DOHH2 (cell line): Measurements from ENCODE around the gene INSIG1.

Experiments
- H3F3A ChIP-seq: fragments of 200-600 bp; sonication (generic), shearing (Covaris generic); 2 replicates; pipeline ENCODE4 v1.6.0; 2016; ENCODE audit warnings: antibody characterized with exemption, mild to moderate bottlenecking; ENCODE audit not compliant: control insufficient read depth, insufficient read depth
- H3K27ac ChIP-seq: fragments of 200-600 bp; sonication (generic); 2 replicates; pipeline ENCODE4 v1.5.1; 2014; ENCODE audit warnings: low read depth, mild to moderate bottlenecking, low read length, moderate library complexity
- H3K27me3 ChIP-seq: fragments of 200-600 bp; sonication (generic); 2 replicates; pipeline ENCODE4 v1.6.1; 2014; ENCODE audit warnings: mild to moderate bottlenecking, low read length, mixed read lengths; ENCODE audit not compliant: control insufficient read depth
- H3K36me3 ChIP-seq: fragments of 200-600 bp; sonication (generic); 2 replicates; pipeline ENCODE4 v1.6.1; 2014; ENCODE audit warnings: mild to moderate bottlenecking, low read length, moderate library complexity, mixed read lengths; ENCODE audit not compliant: control insufficient read depth
- H3K4me1 ChIP-seq: fragments of 200-600 bp; sonication (generic); 2 replicates; pipeline ENCODE4 v1.6.1; 2014; ENCODE audit warnings: mild to moderate bottlenecking, low read length, mixed read lengths; ENCODE audit not compliant: control insufficient read depth
- H3K4me2 ChIP-seq: fragments of 200-600 bp; sonication (generic); 2 replicates; pipeline ENCODE4 v1.6.0; 2014; ENCODE audit warnings: mild to moderate bottlenecking, low read length, moderate library complexity
- H3K4me3 ChIP-seq: fragments of 200-600 bp; sonication (generic); 2 replicates; pipeline ENCODE4 v1.5.1; 2014; ENCODE audit warnings: mild to moderate bottlenecking, low read length, mixed read lengths
- H3K79me2 ChIP-seq: fragments of 200-600 bp; sonication (generic); 2 replicates; pipeline ENCODE4 v1.6.1; 2014; ENCODE audit warnings: mild to moderate bottlenecking, low read length, mixed read lengths; ENCODE audit not compliant: control insufficient read depth
- H3K9me2 ChIP-seq: fragments of 200-600 bp; sonication (generic); replicated peaks from 2 replicates; pipeline ENCODE4 v1.6.1; 2014; ENCODE audit warnings: mild to moderate bottlenecking, low read length, mixed read lengths; ENCODE audit not compliant: control insufficient read depth
- H3K9me3 ChIP-seq: fragments of 200-600 bp; sonication (generic); 2 replicates; pipeline ENCODE4 v1.6.1; 2014; ENCODE audit warnings: antibody characterized with exemption, low read length, mixed read lengths; ENCODE audit not compliant: control insufficient read depth, insufficient read depth
- H4K20me1 ChIP-seq: fragments of 200-600 bp; sonication (generic); 2 replicates; pipeline ENCODE4 v1.6.0; 2014; ENCODE audit warnings: low read depth, mild to moderate bottlenecking, antibody characterized with exemption, low read length, moderate library complexity; ENCODE audit not compliant: control insufficient read depth, insufficient read depth
- EZH2phosphoT487 ChIP-seq: fragments of 200-600 bp; sonication (generic); IDR thresholded peaks from 2 replicates; pipeline ENCODE4 v1.6.1; 2017; ENCODE audit warnings: borderline replicate concordance, mild to moderate bottlenecking, antibody characterized with exemption, low read length, moderate library complexity, mixed read lengths
- TF ChIP-seq, protein P1 (sequence below): fragments of 200-600 bp; sonication (generic); IDR thresholded peaks from one replicate; pipeline ENCODE4 v1.5.1; 2014; ENCODE audit warnings: antibody characterized with exemption, mild to moderate bottlenecking, low read depth, low read length; ENCODE audit not compliant: poor library complexity, severe bottlenecking

The INSIG1 gene

DNA sequence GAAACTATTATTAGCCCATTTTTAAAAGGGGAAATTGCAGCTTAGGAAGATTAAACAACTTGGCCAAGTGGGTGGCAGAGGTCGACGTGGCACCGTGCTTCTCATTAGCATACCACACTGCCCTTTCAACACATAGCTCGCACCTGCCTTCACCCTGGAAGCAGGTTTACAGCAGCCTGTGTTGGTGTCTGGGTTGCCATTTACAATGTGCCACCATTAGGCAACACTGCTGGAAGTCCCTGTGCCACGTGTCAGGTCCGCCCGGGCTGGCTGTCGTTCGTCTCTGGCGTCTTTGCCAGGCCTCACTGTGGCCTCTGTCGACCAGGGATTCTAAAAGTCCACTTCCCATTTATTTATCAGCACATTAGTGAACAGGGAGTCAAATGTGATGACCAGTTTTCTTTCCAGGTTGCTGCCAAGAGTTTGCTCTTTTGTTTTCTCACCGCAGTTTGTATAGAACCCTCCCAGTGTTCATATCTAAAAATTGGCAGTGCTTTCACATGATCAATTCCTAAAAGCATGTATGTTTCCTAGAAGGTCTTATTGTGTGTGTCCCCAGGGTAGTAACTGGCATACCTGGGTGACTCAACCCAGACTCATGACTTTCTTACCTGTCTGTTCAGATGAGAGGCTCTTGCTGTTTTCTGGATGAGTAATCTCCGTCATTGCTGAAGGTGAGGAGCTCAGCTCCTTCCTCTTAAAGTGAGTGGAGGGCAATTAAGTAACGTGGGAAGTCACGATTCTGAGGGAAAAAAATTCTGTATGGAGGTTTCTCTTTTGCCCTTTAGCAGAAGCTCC lies 9.2 kb downstream of the INSIG1 start:
- no peaks in the 10 kb centered on the region for H3K27me3 ChIP-seq
- no peak overlapping the region for H3K27ac ChIP-seq
- H3F3A ChIP-seq: peaks cover 66% of the 10 kb centered on the region
- H3K4me3 ChIP-seq: no peak overlapping the region
- H3K36me3 ChIP-seq: peaks cover 88% of the 10 kb centered on the region
- peaks cover 17% of the 10 kb centered on the region for H3K4me1 ChIP-seq
- H4K20me1 ChIP-seq: peaks cover 65% of the 10 kb centered on the region
- peaks cover 55% of the 10 kb centered on the region for H3K79me2 ChIP-seq
- H3K9me2 ChIP-seq: no peaks in the 10 kb centered on the region
- TF ChIP-seq, protein P1, sequence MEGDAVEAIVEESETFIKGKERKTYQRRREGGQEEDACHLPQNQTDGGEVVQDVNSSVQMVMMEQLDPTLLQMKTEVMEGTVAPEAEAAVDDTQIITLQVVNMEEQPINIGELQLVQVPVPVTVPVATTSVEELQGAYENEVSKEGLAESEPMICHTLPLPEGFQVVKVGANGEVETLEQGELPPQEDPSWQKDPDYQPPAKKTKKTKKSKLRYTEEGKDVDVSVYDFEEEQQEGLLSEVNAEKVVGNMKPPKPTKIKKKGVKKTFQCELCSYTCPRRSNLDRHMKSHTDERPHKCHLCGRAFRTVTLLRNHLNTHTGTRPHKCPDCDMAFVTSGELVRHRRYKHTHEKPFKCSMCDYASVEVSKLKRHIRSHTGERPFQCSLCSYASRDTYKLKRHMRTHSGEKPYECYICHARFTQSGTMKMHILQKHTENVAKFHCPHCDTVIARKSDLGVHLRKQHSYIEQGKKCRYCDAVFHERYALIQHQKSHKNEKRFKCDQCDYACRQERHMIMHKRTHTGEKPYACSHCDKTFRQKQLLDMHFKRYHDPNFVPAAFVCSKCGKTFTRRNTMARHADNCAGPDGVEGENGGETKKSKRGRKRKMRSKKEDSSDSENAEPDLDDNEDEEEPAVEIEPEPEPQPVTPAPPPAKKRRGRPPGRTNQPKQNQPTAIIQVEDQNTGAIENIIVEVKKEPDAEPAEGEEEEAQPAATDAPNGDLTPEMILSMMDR: no peak
- TF ChIP-seq EZH2phosphoT487: no peak
- H3K4me2 ChIP-seq: no peak overlapping the region
- H3K9me3 ChIP-seq: no peaks in the 10 kb centered on the region

DNA sequence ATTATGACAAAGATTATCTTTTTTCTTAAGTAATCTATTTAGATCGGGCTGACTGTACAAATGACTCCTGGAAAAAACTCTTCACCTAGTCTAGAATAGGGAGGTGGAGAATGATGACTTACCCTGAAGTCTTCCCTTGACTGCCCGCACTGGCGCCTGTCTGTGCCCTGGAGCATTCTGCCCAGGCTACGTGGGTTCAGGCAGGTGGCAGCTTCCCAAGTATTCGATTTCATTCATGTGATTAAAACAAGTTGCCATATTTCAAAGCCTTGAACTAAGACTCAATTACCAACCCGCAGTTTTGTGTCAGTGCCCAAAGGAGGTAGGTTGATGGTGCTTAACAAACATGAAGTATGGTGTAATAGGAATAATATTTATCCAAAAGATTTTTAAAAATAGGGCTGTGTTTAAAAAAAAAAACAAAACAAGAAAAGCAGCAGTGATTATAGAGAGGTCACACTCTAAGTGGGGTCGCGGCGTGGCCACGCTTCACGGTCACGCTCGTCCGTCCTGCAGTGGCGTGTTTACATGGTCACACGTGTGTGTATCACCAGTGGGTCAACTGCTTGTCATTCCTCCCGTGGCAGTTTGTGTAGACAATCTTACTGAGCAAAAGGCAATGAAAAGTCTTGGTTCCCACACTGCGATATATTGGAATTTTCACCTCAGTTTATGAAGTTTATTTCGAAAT lies 10.8 kb downstream of the INSIG1 start:
- Histone ChIP-seq H3K4me3 (no peak overlapping the region), H4K20me1 (peaks cover 50% of the 10 kb centered on the region)

DNA sequence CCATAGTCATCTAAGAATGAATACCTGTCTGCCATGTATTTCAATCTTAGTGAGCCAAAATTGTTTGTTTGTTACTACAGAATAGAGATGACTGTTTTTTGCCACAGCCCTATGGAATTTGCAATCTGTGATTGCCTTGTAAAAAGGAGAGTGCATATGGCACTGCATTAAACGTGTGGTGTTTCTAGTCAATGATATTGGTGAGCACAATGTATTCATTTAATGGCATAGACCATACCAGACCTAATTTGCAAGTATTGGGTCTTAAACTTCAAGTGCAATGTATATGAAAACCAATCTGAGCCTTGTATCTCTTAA lies 11.3 kb downstream of the INSIG1 start:
- H3K4me2 ChIP-seq: no peak overlapping the region
- no peaks in the 10 kb centered on the region for H3K9me2 ChIP-seq
- H3K79me2 ChIP-seq: peaks cover 34% of the 10 kb centered on the region
- H3K9me3 ChIP-seq: no peaks in the 10 kb centered on the region
- H3K27ac ChIP-seq: no peak overlapping the region
- H3F3A ChIP-seq: peaks cover 60% of the 10 kb centered on the region
- H3K36me3 ChIP-seq: peaks cover 67% of the 10 kb centered on the region
- no peak overlapping the region for H3K4me3 ChIP-seq
- no peaks in the 10 kb centered on the region for H3K27me3 ChIP-seq
- peaks cover 3% of the 10 kb centered on the region; the same call in 1 of the 2 replicates for H3K4me1 ChIP-seq
- TF ChIP-seq, protein P1: no peak
- TF ChIP-seq EZH2phosphoT487: no peak
- peaks cover 46% of the 10 kb centered on the region for H4K20me1 ChIP-seq

More for the DNA sequence above, 10.8 kb downstream of the INSIG1 start:
- H3K4me1 ChIP-seq: peaks cover 3% of the 10 kb centered on the region; the same call in 1 of the 2 replicates
- H3K27me3 ChIP-seq: no peaks in the 10 kb centered on the region
- no peak overlapping the region for H3K4me2 ChIP-seq
- peaks cover 39% of the 10 kb centered on the region for H3K79me2 ChIP-seq
- no peak for TF ChIP-seq EZH2phosphoT487
- TF ChIP-seq, protein P1: no peak
- H3K9me2 ChIP-seq: no peaks in the 10 kb centered on the region
- H3F3A ChIP-seq: peaks cover 63% of the 10 kb centered on the region
- peaks cover 72% of the 10 kb centered on the region for H3K36me3 ChIP-seq
- no peak overlapping the region for H3K27ac ChIP-seq
- H3K9me3 ChIP-seq: no peaks in the 10 kb centered on the region
